Measurements from ENCODE around the gene CADM3. TPM values are rescaled to one million over a fixed set of nuclear protein-coding genes. Genes with fewer than 3 reads are reported as not detected.

Gene CADM3
- total and polyA plus RNA-seq, 9 of the 15 experiments (the other 6 are each of a cell fraction or from before 2014, with no cell fraction given), result 0.04 TPM; not detected in 8

DNA sequence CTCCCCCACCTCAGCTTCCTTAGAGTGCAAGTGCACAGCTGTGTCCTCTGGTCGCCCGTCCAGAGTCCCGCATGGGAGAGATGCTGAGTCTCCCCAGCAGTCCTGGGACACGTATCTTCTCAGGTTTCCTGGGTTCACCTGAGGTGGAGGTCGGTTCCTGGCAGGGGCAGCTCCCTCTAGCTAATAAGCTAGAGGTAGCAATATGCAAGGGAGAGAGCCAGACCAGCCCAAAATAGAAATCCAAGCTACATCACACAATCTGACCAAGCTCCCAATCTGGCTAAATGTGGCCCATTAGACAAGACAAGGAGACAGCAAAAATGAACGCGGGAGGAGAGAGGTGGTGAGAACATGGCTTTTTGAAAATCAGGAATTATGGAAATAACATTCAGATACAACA, 30.9 kb upstream of the CADM3 start:
- Histone ChIP-seq H2AFZ (ENCODE audit: low read depth, low read length) (no peak overlapping the region), H3K4me1 (replicated peaks in 1 of 2; ENCODE audit: control insufficient read depth in 2 of 2, insufficient read depth in 2 of 2, low read length in 2 of 2) (no peaks in the 10 kb centered on the region), H3K27ac (ENCODE audit: extremely low read depth, low read depth, low read length) (no peak overlapping the region), H3K79me2 (ENCODE audit: control insufficient read depth, insufficient read depth, low read length) (no peaks in the 10 kb centered on the region), H3K9ac (ENCODE audit: insufficient read depth in 1 of 2, low read depth in 2 of 2, low read length in 2 of 2) (no peak overlapping the region), H3K4me3 (no peak overlapping the region), H3K9me3 (replicated peaks; ENCODE audit: control insufficient read depth, insufficient read depth, low read depth, low read length) (no peaks in the 10 kb centered on the region), H3K4me2 (ENCODE audit: insufficient read depth, low read length) (no peak overlapping the region), H3K36me3 (ENCODE audit: control insufficient read depth, insufficient read depth, low read length) (no peaks in the 10 kb centered on the region), H3K9me1 (ENCODE audit: control insufficient read depth, insufficient read depth, low read length) (no peaks in the 10 kb centered on the region), H3K27me3 (ENCODE audit: control insufficient read depth in 2 of 2, insufficient read depth in 2 of 2, low read length in 2 of 2) (no peaks in the 10 kb centered on the region; a peak in 1 of 5 replicates), H4K20me1 (replicated peaks; ENCODE audit: control insufficient read depth, insufficient read depth, low read length) (no peaks in the 10 kb centered on the region)
- in situ Hi-C loops (cut with MboI), result no loop called here
- DNase-seq (ENCODE audit: extremely low read depth in 1 of 4, low spot score in 3 of 4) (no peak), ATAC-seq (no peak), FAIRE-seq (no peak)
- BruUV-seq (replicated peaks), result no TSS peak
- WGBS (ENCODE audit: insufficient coverage, low coverage, missing lambda C conversion rate), result 2% methylated on average over 7 of the region's 7 CpGs
- ChIA-PET POLR2A (interaction anchor here (0.9 kb wide), 1 partner anchor 12 kb away, joined by 3 read pairs; no protein-coding TSS in a partner anchor), CTCF (ENCODE audit: low intra/inter-chr PET ratio) (no interaction called here)
- intact Hi-C loops (cut with micrococcal nuclease), result no loop called here
- TF ChIP-seq ERF (CRISPR knock-in tag; IDR thresholded peaks at IDR 0.05) (no peak), FOXK2 (conservative IDR thresholded peaks at IDR 0.05 in 1 of 2, IDR thresholded peaks at IDR 0.05 in 1 of 2; ENCODE audit: low read depth in 2 of 2) (no peak), KAT7 (CRISPR knock-in tag; IDR thresholded peaks at IDR 0.05; ENCODE audit: borderline replicate concordance) (no peak), KDM5B (IDR thresholded peaks at IDR 0.05; ENCODE audit: insufficient replicate concordance, low read depth, low read length) (no peak), MAFF (IDR thresholded peaks at IDR 0.05; ENCODE audit: low read length) (no peak), MTA2 (IDR thresholded peaks at IDR 0.05; ENCODE audit: low read depth) (no peak), FOXM1 (IDR thresholded peaks at IDR 0.05; ENCODE audit: low read depth) (no peak), FOXM1 (CRISPR knock-in tag; IDR thresholded peaks at IDR 0.05; ENCODE audit: low read depth) (no peak), ZNF134 (CRISPR knock-in tag; conservative IDR thresholded peaks at IDR 0.05) (no peak), ZNF121 (CRISPR knock-in tag; conservative IDR thresholded peaks at IDR 0.05) (no peak), ZNF274 (IDR thresholded peaks at IDR 0.05; ENCODE audit: borderline replicate concordance, low read depth, low read length) (no peak), SAP30 (IDR thresholded peaks at IDR 0.05; ENCODE audit: borderline replicate concordance, insufficient read depth, low read depth, low read length, poor library complexity, severe bottlenecking) (no peak), XRCC5 (IDR thresholded peaks at IDR 0.05; ENCODE audit: low read depth, low read length) (no peak), GABPA (tag; conservative IDR thresholded peaks at IDR 0.05; ENCODE audit: low read depth) (no peak), RFX7 (CRISPR knock-in tag; IDR thresholded peaks at IDR 0.05) (no peak)
- TF ChIP-seq, protein P1, sequence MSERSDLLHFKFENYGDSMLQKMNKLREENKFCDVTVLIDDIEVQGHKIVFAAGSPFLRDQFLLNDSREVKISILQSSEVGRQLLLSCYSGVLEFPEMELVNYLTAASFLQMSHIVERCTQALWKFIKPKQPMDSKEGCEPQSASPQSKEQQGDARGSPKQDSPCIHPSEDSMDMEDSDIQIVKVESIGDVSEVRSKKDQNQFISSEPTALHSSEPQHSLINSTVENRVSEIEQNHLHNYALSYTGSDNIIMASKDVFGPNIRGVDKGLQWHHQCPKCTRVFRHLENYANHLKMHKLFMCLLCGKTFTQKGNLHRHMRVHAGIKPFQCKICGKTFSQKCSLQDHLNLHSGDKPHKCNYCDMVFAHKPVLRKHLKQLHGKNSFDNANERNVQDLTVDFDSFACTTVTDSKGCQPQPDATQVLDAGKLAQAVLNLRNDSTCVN (CRISPR knock-in tag; IDR thresholded peaks at IDR 0.05), result no peak
- TF ChIP-seq, protein P2, sequence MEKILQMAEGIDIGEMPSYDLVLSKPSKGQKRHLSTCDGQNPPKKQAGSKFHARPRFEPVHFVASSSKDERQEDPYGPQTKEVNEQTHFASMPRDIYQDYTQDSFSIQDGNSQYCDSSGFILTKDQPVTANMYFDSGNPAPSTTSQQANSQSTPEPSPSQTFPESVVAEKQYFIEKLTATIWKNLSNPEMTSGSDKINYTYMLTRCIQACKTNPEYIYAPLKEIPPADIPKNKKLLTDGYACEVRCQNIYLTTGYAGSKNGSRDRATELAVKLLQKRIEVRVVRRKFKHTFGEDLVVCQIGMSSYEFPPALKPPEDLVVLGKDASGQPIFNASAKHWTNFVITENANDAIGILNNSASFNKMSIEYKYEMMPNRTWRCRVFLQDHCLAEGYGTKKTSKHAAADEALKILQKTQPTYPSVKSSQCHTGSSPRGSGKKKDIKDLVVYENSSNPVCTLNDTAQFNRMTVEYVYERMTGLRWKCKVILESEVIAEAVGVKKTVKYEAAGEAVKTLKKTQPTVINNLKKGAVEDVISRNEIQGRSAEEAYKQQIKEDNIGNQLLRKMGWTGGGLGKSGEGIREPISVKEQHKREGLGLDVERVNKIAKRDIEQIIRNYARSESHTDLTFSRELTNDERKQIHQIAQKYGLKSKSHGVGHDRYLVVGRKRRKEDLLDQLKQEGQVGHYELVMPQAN (IDR thresholded peaks at IDR 0.05; ENCODE audit: borderline replicate concordance), result no peak
- TF ChIP-seq, protein P3, sequence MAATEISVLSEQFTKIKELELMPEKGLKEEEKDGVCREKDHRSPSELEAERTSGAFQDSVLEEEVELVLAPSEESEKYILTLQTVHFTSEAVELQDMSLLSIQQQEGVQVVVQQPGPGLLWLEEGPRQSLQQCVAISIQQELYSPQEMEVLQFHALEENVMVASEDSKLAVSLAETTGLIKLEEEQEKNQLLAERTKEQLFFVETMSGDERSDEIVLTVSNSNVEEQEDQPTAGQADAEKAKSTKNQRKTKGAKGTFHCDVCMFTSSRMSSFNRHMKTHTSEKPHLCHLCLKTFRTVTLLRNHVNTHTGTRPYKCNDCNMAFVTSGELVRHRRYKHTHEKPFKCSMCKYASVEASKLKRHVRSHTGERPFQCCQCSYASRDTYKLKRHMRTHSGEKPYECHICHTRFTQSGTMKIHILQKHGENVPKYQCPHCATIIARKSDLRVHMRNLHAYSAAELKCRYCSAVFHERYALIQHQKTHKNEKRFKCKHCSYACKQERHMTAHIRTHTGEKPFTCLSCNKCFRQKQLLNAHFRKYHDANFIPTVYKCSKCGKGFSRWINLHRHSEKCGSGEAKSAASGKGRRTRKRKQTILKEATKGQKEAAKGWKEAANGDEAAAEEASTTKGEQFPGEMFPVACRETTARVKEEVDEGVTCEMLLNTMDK (IDR thresholded peaks at IDR 0.05; ENCODE audit: borderline replicate concordance, insufficient read depth, low read depth, low read length, poor library complexity, severe bottlenecking), result no peak
